Loucy (cell line): ENCODE results near the gene RALGPS1.

Source experiments
- CTCF ChIP-seq: fragments of 200-600 bp; sonication (generic); conservative IDR thresholded peaks from 2 replicates; pipeline ENCODE4 v1.5.1; 2014; ENCODE audit warnings: mild to moderate bottlenecking, antibody characterized with exemption, low read length
- EZH2phosphoT487 ChIP-seq: fragments of 200-600 bp; IDR thresholded peaks from 2 replicates; pipeline ENCODE4 v1.6.1; 2018; ENCODE audit warnings: antibody characterized with exemption, mild to moderate bottlenecking, moderate library complexity, borderline replicate concordance

DNA sequence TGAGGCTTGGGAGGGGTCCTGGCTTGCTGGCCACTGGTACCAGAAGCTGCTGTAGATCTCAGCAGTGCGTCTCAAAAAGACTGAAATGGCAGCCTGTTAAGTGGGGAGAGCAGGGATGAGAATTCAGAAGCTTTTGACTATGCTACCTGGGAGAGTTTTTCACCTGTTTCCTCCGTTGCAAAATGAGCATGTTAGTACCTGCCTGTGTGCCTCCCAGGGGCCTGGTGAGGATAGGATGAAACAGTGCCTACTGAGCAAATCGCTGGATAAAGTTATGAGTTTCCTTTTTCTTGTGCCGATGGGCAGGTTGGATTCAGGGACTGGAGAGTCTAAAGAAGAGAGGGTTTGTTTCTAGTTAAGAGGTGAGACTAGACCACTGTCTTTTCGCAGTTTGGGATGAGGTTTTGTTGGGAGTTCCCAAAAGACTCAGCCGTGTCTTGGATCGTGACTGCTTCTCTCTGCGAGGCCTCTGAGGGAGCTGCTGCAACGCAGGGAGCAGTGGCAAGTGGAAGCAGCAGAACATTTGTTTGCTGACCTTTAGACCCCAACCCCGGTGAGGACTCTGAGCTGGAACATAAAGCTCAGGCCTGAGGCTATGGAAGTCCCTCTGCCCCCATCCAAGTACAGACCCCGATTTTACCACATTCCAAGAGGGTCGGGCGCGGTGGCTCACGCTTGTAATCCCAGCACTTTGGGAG is 1.4 kb downstream of the RALGPS1 start:
- TF ChIP-seq CTCF (no peak), EZH2phosphoT487 (no peak)
